ENCODE measurements around the gene CYP26B1. TPM values are rescaled to one million over a fixed set of nuclear protein-coding genes. Genes with fewer than 3 reads are reported as not detected.

The CYP26B1 gene
- total RNA-seq, 2 donors from 2014 or later: 1.0 to 1.9 TPM

DNA sequence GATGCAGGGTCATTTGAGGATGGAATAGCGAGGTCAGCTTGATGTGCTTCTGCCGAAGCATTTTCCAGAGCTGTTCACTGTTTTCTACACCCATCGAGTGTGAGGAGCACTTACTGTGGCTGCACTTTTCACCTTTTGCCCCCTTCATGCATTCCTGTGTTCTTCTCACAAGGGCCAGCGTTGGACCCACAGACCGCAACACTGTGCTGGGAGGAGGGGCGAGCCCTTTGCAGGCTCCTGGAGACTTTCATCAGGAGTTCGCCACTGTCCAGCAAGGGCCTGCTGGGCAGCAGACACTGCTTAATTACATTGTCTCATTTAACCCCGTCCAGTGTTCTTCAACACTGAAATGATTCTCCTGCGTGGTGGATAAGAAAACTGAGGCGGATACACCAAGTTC is 29.9 kb downstream of the CYP26B1 start:
- Histone ChIP-seq H3K4me3 (no peak overlapping the region), H3K27ac (no peak overlapping the region), H3K4me1 (no peaks in the 10 kb centered on the region), H3K36me3 (no peaks in the 10 kb centered on the region), H3K27me3 (no peaks in the 10 kb centered on the region), H3K9ac (ENCODE audit: low read depth in 2 of 2, low read length in 2 of 2) (no peak overlapping the region), H3K9me3 (no peaks in the 10 kb centered on the region)
- peak; percentile 6 for DNase-seq
- TF ChIP-seq, protein P1, sequence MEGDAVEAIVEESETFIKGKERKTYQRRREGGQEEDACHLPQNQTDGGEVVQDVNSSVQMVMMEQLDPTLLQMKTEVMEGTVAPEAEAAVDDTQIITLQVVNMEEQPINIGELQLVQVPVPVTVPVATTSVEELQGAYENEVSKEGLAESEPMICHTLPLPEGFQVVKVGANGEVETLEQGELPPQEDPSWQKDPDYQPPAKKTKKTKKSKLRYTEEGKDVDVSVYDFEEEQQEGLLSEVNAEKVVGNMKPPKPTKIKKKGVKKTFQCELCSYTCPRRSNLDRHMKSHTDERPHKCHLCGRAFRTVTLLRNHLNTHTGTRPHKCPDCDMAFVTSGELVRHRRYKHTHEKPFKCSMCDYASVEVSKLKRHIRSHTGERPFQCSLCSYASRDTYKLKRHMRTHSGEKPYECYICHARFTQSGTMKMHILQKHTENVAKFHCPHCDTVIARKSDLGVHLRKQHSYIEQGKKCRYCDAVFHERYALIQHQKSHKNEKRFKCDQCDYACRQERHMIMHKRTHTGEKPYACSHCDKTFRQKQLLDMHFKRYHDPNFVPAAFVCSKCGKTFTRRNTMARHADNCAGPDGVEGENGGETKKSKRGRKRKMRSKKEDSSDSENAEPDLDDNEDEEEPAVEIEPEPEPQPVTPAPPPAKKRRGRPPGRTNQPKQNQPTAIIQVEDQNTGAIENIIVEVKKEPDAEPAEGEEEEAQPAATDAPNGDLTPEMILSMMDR (IDR thresholded peaks at IDR 0.05): no peak
- intact Hi-C loops (cut with DNase I): no loop called here

DNA sequence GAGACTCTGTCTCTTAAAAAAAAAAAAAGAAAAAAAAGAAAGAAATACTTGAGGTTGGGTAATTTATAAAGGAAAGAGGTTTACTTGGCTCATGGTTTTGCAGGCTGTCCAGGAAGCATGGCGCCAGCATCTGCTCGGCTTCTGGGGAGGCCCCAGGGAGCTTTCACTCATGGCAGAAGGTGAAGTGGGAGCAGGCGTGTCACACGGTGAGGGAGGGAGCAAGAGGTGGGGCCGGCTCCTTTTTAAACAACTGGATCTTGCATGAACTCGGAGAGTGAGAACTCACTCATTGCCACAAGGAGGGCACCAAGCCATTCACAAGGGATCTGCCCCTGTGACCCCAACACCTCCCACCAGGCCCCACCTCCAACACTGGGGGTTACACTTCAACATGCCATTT is 30.6 kb downstream of the CYP26B1 start:
- Histone ChIP-seq H3K36me3 (no peaks in the 10 kb centered on the region), H3K27me3 (no peaks in the 10 kb centered on the region), H3K4me1 (no peaks in the 10 kb centered on the region), H3K9me3 (no peaks in the 10 kb centered on the region), H3K4me3 (no peak overlapping the region), H3K9ac (ENCODE audit: low read depth in 2 of 2, low read length in 2 of 2) (no peak overlapping the region), H3K27ac (no peak overlapping the region)
- TF ChIP-seq, protein P1 (IDR thresholded peaks at IDR 0.05): no peak
- intact Hi-C loops (cut with DNase I): no loop called here
- DNase-seq: peak; percentile 2

DNA sequence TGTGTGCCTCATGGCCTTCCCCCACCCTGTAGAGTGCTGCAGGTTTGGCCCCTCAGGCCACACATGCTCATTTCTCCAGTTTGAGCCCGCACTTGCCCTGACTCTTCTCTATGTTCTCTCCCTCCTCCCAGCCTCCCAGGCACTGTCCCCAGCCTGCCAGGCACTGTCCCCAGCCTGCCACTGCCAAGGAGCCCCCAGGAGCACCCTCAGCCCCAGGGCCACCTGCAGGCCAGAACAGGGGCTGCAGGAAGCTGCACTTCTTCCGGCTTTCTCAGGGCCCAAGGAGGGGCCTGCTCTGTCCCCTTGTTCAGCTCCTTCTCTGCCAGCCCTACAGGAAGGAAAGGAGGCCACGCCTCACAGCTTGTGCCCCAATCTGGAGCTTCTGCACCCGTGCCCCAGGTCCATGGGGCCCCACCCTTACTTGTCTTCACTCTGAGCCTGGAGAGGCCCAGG is 31.6 kb downstream of the CYP26B1 start:
- H3K9ac ChIP-seq (ENCODE audit: low read depth in 2 of 2, low read length in 2 of 2): no peak overlapping the region
- intact Hi-C loops (cut with DNase I): no loop called here
- H3K4me3 ChIP-seq: no peak overlapping the region
- H3K4me1 ChIP-seq: no peaks in the 10 kb centered on the region
- no peaks in the 10 kb centered on the region for H3K27me3 ChIP-seq
- DNase-seq: peak; percentile 9
- TF ChIP-seq, protein P1 (IDR thresholded peaks at IDR 0.05): no peak
- no peaks in the 10 kb centered on the region for H3K9me3 ChIP-seq
- H3K36me3 ChIP-seq: no peaks in the 10 kb centered on the region
- H3K27ac ChIP-seq: no peak overlapping the region

DNA sequence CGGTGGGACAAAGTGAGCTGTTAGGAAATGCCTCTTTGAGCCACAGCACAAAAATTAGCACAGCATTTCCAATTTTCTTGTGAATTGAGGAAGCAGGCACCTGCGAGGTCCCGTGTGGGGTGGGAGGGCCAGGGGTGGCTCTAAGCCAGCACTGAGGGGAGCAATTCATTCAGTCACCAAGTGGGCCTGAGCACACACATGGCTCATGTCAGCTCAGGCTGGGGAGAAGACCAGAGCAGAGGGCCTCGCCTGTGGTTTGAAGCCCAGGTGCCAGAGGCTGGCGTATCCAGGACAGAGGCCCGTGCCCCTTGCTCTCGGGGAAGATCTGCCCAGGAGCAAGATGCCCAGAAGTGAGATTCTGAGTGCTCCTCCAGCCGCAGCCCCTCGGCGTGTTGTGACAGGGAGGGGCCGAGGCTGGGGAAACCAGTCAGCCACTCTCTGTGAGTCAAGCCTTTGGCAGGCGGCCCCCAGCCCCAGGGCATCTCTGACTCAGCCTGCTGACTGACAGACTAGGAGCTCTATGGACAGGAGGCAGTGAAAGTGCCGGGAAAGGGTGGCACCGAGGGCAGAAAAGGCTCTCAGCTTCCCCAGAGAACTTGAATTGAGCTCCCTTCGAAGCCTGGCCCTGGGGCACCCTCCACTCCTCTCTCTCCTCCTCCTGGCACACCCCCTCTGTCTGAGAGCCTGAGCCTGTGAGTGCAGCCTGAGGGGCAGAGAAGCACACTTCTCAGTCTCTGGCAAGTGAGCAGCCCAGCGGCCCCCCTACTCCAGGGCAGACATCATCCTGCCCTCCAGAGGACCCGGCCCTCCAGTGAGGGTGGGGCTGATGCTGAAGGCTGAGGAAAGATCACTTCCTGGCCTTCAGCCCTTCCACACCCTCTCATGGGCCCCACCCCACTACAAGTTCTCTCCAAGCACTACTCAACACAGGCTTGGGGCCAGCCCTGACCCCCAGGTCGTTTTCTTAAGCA is 32.3 kb downstream of the CYP26B1 start:
- Histone ChIP-seq H3K9me3 (no peaks in the 10 kb centered on the region), H3K4me3 (no peak overlapping the region), H3K4me1 (no peaks in the 10 kb centered on the region), H3K27ac (no peak overlapping the region), H3K36me3 (no peaks in the 10 kb centered on the region), H3K27me3 (no peaks in the 10 kb centered on the region), H3K9ac (ENCODE audit: low read depth in 2 of 2, low read length in 2 of 2) (no peak overlapping the region)
- TF ChIP-seq, protein P1 (IDR thresholded peaks at IDR 0.05): no peak
- intact Hi-C loops (cut with DNase I): no loop called here
- DNase-seq: peak; percentile 17

DNA sequence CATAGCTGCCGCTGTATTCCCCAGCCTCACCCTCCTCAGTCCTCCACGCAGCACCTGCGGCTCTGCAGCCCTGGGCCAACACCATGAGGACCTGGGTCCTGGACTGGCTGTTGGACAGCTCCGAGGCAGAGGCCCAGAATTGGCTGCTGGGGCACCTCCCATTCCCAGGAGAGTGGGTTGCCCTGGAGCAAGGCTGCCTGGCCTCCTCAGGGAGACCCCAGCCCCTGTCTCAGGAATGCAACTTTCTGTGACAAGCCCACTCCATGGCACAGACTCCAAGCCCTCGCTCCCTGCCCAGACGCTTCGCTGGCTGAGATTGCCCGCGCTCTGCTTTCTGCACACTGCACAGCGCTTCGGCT is 33.0 kb downstream of the CYP26B1 start:
- Histone ChIP-seq H3K9ac (ENCODE audit: low read depth in 2 of 2, low read length in 2 of 2) (no peak overlapping the region), H3K27ac (no peak overlapping the region), H3K4me3 (no peak overlapping the region), H3K4me1 (no peaks in the 10 kb centered on the region), H3K27me3 (no peaks in the 10 kb centered on the region), H3K36me3 (no peaks in the 10 kb centered on the region), H3K9me3 (no peaks in the 10 kb centered on the region)
- TF ChIP-seq, protein P1 (IDR thresholded peaks at IDR 0.05): no peak
- intact Hi-C loops (cut with DNase I): no loop called here
- peak; percentile 11 for DNase-seq
